Left renal pelvis (tissue), 4 donors: ENCODE results near the gene MACROH2A2. TPM values are rescaled to one million over a fixed set of nuclear protein-coding genes. Genes with fewer than 3 reads are reported as not detected.

Experiments
- DNase-seq, 4 donors: peaks; one replicate each; pipeline ENCODE4 v3.0.0-alpha.2; 2013; ENCODE audit warnings: low read depth in 4 of 4, low spot score in 3 of 4
- polyA plus RNA-seq, 4 donors: library from polyadenylated mRNA; unstranded; fragments of 120-200 nt; gene quantifications; one replicate each; pipeline ENCODE4 v1.2.1, GENCODE V29; 2013; ENCODE audit not compliant: insufficient read length in 4 of 4

Gene MACROH2A2
- polyA plus RNA-seq, 4 donors, result 39.8 to 89.9 (median 76.9) TPM

DNA sequence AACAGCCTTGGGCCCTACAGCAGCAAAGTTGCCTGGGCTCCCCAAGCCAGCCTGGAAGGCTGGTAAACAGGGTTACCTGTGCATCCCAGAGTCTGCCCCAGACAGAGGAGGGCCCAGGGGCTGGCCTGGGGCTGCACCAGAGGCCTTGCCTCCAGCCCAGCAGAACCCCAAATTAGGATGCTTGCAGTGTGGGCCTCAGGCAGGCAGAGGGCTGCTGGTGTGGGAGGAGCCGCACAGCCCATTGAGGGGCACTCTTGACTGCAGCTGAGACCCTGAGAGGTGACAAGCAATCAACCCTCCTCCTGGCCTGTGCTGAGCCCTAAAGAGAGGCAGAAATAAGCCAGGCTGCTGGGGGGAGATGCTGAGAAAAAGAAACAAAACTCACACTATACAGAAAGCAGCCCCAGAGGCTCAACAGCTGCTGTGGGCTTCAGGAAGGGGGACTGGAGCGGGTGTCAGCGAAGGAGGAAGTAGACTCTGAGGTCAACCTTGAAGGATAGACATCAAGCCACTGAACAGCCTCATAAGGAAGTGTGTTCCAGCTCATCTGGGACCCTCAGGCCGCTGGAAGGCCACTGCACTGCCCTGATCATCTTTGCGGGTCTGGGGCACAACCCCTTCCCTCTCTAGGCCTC lies 73.4 kb downstream of the MACROH2A2 start:
- no peak for DNase-seq

DNA sequence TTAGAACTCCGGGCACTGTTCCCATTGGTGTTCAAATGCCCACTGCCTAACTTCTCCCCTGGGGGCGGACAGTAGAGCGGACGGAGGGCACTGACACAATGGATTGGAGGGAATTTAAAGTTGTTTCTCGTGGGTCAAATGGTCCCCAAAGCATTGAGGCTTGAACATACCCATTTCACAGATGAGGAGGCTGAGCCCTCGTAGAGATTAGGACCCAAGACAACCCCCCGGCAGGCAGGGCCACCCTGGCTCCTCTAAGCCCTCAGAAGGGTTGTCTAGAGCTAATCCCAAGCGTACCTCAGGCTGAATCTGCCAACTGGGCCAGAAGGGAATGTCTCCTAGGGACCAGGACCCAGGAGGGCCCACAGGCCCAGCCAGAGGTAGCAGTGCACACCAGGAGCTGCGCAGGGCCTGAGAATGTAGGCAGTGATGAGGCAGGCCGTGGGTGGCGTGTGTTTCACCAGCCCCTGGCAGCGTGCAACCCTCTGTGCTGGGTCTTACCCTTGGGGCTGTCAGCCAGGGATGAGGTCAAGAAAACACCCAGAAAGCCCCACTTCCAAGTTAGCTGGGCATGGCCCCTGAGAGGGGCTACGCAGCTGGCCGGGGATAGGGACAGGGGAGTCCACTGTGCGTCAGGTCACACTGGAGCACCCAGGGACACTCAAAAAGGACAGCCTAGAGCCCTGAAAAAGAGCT lies 74.2 kb downstream of the MACROH2A2 start:
- no peak for DNase-seq

- DNase-seq, result no peak
These were observed 78.4 kb downstream of the MACROH2A2 start for GRCh38 chr10:70130878-70131559.

DNA sequence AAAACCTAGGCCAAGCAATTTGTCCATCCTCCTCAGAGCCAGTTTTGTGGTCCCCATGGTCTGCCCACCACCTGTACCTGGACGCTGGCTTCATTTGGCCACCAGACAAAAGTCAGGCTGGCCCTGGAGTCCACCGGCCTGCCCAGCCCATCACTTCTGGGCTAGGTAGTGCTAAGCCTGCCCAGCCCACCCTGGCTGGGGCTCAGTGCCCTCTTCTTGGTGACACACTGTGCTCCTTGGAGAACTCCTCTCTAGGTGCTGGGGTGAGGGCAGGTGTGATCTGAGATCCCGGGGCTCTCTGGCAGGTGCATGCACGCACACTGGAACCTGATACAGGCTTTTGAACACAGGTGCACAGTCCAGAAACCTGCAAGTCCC lies 78.9 kb downstream of the MACROH2A2 start:
- no peak for DNase-seq

DNA sequence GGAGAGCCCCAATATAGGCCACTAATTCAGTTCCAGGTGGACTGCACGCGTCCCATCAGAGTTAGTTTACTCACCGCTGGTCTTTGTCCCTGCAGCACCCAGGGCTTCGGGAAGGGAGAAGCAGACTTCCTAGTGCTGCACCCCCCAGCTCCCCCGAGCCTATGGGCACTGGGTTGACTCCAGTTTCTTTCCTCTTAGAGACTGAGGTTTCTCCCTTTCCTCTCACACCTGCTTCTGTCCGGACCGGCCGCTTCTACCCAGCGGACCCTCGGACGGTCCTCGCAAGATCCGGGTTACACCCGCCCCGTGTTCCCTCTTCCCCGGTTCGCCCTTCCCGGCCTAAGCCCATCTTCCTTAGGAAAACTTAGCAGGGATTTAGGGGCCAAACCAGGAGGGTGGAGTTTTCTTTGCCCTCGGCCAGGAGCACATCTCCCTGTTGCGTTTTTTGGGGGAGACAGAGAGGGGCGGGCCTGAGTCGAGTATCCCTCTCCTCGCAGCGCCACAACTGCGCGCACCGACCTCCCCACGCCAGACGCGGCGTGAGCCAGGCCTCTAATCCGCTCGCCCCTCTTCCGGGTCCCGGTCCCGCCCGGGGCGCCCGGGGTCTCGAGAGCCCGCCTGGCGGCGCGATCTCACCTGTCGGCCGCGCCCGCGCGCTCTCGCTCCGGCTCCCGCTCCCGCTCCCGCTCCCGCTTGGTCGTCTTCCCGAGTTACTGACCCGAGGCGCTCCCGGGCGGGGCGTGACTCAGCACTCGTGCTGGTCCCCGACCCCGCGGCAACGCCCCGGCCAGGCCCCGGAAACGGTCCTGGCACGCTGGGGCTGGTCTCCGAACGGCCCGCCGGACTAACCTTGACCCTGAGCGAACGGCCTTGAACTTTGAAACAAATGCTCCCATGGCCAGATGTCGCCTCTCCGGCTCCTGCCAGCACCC lies 79.7 kb downstream of the MACROH2A2 start, which contains the start of gene AIFM2:
Gene AIFM2 (minus strand): TSS at position 728 of the 932 bp plus-strand sequence. CDS start 8,741 bp downstream, outside the sequence.
- DNase-seq, result peak; percentile 37 to 65 (median 47)

DNA sequence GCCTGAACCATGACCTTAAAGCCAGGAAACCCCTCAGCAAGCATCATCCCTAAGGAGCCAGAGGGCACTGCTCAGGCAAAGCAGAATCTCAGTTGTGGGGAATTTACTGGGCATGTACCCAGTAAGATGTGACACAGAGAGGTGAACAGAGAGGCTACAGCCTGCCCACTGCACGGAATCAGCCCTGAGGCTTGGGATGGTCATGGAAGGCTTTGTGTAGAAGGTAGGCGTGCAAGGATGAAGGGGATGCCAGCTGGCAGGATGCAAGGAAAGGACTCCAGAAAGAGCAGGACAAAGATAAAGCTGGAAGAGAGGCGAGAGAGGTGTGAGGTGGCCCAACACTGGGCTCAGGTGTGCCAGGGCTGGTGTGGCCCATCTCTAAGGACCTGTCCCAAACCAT lies 82.4 kb downstream of the MACROH2A2 start:
- no peak for DNase-seq

DNA sequence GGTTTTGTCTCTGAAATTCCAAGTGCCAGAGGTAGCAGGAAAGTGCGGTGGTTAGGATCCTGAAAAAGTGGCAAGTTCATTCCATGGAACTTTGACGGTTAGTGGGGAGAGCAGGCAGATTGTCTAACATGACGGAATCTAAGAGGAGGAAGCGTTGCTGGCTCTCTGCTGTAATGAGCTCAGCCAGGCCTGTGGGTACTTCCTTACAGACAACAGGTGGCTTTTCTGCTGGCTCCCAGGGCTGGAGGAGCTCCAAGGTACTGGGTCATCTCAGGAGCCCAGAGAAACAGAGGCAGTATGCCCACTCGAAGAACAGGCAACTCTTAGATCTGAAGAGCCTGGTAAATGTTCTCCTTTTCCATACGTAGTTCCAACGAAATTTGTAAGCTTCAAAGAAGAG lies 83.0 kb downstream of the MACROH2A2 start:
- DNase-seq, result no peak

DNA sequence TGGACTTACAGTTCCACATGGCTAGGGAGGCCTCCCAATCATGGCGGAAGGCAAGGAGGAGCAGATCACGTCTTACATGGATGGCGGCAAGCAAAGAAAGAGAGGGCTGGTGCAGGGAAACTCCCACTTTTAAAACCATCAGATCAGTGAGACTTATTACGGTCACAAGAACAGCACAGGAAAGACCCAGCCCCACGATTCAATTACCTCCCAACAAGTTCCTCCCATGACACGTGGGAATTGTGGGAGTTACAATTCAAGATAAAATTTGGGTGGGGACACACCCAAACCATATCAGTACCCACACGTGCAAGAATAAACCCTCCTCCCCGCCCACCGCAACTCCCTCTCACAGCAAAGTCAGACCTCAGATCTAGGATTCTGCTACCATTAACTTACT lies 84.5 kb downstream of the MACROH2A2 start:
- DNase-seq, result no peak

DNA sequence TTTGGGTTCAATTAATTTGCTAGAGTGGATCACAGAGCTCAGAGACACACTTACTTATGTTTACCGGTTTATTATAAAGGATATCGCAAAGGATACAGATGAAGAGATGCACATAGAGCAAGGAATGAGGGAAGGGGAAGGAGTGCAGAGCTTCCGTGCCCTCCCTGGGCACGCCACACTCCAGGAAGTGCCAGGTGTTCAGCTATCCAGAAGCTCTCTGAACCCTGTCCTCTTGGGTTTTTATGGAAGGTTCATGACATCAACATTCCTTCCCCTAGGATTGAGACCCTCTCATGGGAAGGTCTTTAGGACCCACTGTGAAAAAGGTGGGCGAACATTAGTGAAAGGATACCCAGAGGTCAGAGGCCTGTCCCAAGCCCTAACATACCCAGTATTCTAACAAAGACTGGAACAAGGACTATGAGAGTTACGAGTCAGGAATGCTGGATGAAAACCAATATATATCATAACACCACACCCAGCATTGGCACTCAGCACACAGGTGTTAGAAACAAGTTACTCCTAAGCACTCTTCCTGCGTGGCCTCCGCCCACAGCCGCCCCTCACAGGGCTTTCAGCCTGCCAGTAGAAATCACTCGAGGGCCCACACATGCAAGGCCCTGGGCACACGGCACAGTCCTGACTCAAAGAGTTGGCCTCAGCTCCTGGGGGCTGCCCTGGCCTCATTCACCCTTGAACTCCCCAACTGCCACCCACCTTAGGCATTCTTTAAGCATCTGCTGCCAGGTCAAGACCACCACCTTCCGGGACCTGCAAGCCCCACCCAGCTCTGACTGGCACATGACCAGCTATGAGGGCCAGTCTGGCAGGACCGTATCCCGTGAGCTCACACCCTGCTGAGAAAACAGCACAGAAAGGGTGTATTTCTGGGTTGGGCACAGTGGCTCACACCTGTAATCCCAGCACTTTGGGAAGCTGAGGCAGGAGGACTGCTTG lies 85.6 kb downstream of the MACROH2A2 start:
- DNase-seq, result no peak

DNA sequence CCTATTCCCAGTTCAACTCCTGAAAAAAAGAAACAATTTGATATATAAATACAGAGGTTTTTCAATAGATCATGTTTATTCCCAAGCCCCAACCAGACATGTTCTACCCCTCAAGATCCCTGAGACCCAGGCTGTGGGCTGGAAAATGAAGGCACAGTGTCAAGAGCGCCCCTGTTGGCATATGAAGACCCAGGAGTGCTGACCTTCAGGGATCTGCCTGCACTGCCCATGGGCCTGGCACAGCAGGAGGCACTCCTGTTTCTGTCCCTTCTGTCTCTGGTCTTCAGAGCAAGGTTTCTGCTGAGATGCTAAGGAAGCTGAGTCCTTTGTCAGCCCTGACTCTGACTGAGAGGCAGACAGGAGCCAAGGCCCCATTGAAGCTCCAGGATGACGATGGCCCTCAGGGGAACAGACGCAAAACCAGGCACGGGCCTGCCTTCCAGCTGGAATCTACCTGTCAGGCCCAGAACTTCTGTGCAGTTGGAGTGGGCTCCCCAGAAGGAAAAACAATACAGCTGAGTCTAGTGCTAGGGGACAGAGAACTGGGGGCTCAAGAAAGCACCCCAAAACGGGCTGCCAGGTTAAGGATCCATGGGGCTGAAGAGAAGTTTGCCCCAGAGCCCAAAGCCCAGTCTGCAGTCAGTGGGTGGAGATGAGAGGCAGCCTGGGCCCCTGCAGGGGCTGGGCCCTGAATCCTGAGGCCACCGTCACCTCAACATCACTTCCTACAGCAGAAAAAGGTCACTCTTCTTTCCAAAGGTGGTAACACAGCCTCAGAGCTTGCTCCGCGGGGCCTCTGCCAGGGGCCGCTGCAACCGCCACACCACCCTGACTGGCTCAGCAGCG lies 86.7 kb downstream of the MACROH2A2 start:
- DNase-seq, result no peak

- DNase-seq, result no peak
These were observed 87.3 kb downstream of the MACROH2A2 start for GRCh38 chr10:70139997-70140250.

DNA sequence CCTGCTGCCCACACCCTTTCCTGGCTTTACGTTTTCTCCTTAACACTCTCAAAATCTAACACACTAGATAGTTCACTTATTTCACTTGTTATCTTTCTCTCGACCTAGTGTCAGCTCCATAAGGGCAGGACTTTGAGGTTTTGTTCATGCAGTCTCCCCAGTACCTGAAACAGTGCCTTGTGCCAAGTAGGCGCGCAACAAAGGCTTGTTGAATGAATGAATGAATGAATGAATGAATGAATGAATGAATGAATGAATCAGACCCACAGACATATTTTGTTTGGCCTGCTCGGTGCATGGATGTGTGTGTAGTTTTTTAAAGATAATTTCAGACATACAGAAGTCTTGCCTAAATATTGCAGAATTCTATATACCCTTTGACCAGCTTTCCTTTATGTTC lies 87.7 kb downstream of the MACROH2A2 start:
- no peak for DNase-seq

GRCh38 chr10:70142555-70142954 lies 89.9 kb downstream of the MACROH2A2 start:
- DNase-seq, result no peak

DNA sequence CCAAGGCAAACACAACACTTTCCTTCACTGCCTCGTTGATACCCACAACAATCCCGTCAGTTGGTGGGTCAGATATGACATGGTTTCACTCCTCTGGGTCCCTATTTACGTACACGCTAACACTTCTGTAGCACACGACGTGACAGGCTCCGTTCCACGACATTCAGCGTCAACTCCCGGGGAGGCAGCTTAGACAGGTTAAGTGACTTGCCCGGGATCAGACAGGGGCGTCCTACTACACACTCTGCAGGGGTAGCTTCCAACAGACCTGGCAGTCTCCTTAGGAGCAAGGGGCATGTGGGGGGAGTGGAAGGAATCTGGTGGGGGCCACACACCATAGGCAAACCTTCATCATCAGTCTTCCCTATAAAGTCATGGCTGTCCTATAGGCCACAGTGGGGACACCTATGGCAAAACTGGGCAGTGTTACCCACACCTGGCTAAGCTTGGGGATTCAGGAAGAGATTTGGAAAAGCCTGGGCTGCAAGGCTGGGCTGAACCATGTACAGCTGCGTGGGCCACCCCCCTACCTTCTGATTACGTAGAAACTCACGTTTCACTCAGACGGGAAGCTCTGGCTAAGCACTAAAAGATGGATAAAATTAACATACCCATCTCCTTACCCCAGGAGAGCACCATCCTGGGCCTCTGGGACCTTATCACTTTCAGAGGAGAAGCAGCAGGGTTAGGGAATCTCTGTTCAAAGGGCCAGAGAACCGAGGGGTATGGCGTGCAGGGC lies 91.9 kb downstream of the MACROH2A2 start:
- no peak for DNase-seq

DNA sequence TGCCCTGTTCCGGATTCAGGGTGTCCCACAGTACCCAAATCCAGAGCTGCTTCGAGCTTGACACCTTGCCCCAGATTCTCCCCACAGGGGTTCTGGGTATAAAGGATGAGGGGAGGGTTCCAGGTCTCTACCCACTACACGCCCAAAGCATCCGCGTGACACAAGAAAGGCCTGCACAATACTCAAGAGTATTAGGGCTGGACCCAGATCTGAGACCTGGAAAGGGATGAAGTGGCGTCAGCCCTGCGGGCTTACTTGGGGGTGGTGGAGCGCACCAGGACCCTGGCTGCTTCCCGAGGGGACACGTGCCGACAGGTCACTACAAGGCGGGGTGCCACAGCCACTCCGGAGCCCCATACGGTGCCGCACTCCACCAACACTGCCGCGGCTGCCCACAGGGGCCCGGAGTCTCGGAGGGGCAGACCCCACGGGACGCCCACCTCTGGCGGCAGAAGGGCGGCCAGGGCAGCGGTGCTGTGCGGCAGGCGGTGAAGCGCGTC lies 92.6 kb downstream of the MACROH2A2 start:
- no peak for DNase-seq

GRCh38 chr10:70145666-70146488 lies 93.2 kb downstream of the MACROH2A2 start:
- DNase-seq, result peak in 1 of 4 donors; percentile 35
